Endothelial cell of umbilical vein (primary cell): ENCODE measurements around the gene CYP27C1. TPM values are rescaled to one million over a fixed set of nuclear protein-coding genes. Genes with fewer than 3 reads are reported as not detected.

Experiments used
- BruUV-seq: library from RNA; stranded (reverse); fragments of 400-500 nt; replicated peaks from 2 replicates; lab custom pipeline; 2021; lab: Mats Ljungman, UMichigan
- CTCF ChIA-PET: fragments of 300-600, 350-600 bp; sonication (Branson Sonifier 250); formaldehyde crosslinking; loops from one replicate; lab custom pipeline; 2021; ENCODE audit warnings: antibody characterized with exemption, inconsistent platforms; lab: Charles Lee
- POLR2A ChIA-PET: fragments of 300-600, 350-600 bp; sonication (Branson Sonifier 250); formaldehyde crosslinking; loops from one replicate; lab custom pipeline; 2021; ENCODE audit warnings: antibody characterized with exemption, inconsistent platforms; lab: Charles Lee
- DNase-seq: peaks from one replicate; pipeline ENCODE4 v3.0.0-alpha.2; 2011; ENCODE audit warnings: low read depth, low spot score
- FAIRE-seq: peaks from 2 replicates; lab custom pipeline; 2011; peaks lifted over from hg19 to GRCh38; lab: Jason Lieb, UNC
- H2AFZ ChIP-seq: 2 replicates; pipeline ENCODE4 v1.6.0; 2012; ENCODE audit warnings: low read depth, low read length, control low read depth, inconsistent platforms
- H3K27ac ChIP-seq: 2 replicates; pipeline ENCODE4 v1.5.1; 2011; ENCODE audit warnings: low read depth, mild to moderate bottlenecking, control low read depth, low read length, moderate library complexity; ENCODE audit not compliant: insufficient read depth
- H3K27me3 ChIP-seq, 2 experiments: 2 replicates each; pipeline versions ENCODE4 v1.6.0 to v1.6.1; 2011; ENCODE audit warnings: low read length in 2 of 2, mixed read lengths in 1 of 2; ENCODE audit not compliant: control insufficient read depth in 2 of 2, insufficient read depth in 2 of 2
- H3K36me3 ChIP-seq, 2 experiments: 2 replicates in 1 of 2; 3 replicates in 1 of 2; pipeline ENCODE4 v1.5.1; 2011; ENCODE audit warnings: low read length in 2 of 2, mild to moderate bottlenecking in 1 of 2, moderate library complexity in 1 of 2; ENCODE audit not compliant: control insufficient read depth in 2 of 2, insufficient read depth in 2 of 2; ENCODE audit errors: extremely low read depth in 1 of 2
- H3K4me1 ChIP-seq: 3 replicates; pipeline ENCODE4 v1.5.1; 2011; ENCODE audit warnings: mild to moderate bottlenecking, low read length; ENCODE audit not compliant: control insufficient read depth, insufficient read depth; ENCODE audit errors: extremely low read depth
- H3K4me2 ChIP-seq: 2 replicates; pipeline ENCODE4 v1.6.1; 2011; ENCODE audit warnings: low read length, control low read depth, mixed read lengths; ENCODE audit not compliant: insufficient read depth
- H3K4me3 ChIP-seq, 3 experiments: fragments of 200-600 bp in 1 of 3; sonication (generic), shearing (Covaris generic) in 1 of 3; replicated peaks in 1 of 3; 2 replicates each; pipeline ENCODE4 v1.5.1; 2011 to 2016; ENCODE audit warnings: control low read depth in 3 of 3, low read length in 3 of 3, mild to moderate bottlenecking in 2 of 3, inconsistent platforms in 1 of 3, low read depth in 1 of 3, moderate library complexity in 1 of 3; ENCODE audit not compliant: insufficient read depth in 1 of 3
- H3K79me2 ChIP-seq: 2 replicates; pipeline ENCODE4 v1.6.0; 2012; ENCODE audit warnings: low read length, inconsistent platforms; ENCODE audit not compliant: control insufficient read depth, insufficient read depth
- H3K9ac ChIP-seq: replicated peaks from 2 replicates; pipeline ENCODE3; 2011; ENCODE audit warnings: low read length, control low read depth; ENCODE audit not compliant: insufficient read depth; ENCODE audit errors: extremely low read depth
- H3K9me1 ChIP-seq: replicated peaks from 3 replicates; pipeline ENCODE4 v1.6.0; 2011; ENCODE audit warnings: mild to moderate bottlenecking, low read length; ENCODE audit not compliant: control insufficient read depth, insufficient read depth; ENCODE audit errors: extremely low read depth
- H3K9me3 ChIP-seq: replicated peaks from 2 replicates; pipeline ENCODE4 v1.5.1; 2012; ENCODE audit warnings: low read length, inconsistent platforms; ENCODE audit not compliant: control insufficient read depth, insufficient read depth
- H4K20me1 ChIP-seq: replicated peaks from 2 replicates; pipeline ENCODE3; 2011; ENCODE audit warnings: mild to moderate bottlenecking, low read length; ENCODE audit not compliant: control insufficient read depth, insufficient read depth; ENCODE audit errors: extremely low read depth
- CTCF ChIP-seq, 2 donors: IDR thresholded peaks; 1 replicate in 1 of 2; 2 replicates in 1 of 2; pipeline ENCODE4 v1.5.1; 2011; ENCODE audit warnings: low read length in 2 of 2, mild to moderate bottlenecking in 2 of 2, moderate library complexity in 2 of 2, control low read depth in 1 of 2, inconsistent platforms in 1 of 2, low read depth in 1 of 2; ENCODE audit not compliant: insufficient read depth in 1 of 2; ENCODE audit errors: extremely low read depth in 1 of 2
- EZH2 ChIP-seq: IDR thresholded peaks from 2 replicates; pipeline ENCODE4 v1.6.1; 2012; ENCODE audit warnings: borderline replicate concordance, low read depth, mild to moderate bottlenecking, moderate library complexity, low read length, inconsistent platforms; ENCODE audit not compliant: severe bottlenecking
- FOS ChIP-seq: IDR thresholded peaks from 2 replicates; pipeline ENCODE4 v1.6.1; 2011; ENCODE audit warnings: mild to moderate bottlenecking, low read length, moderate library complexity, borderline replicate concordance; ENCODE audit not compliant: insufficient read depth
- GATA2 ChIP-seq: IDR thresholded peaks from 2 replicates; pipeline ENCODE4 v1.7.0; 2011; ENCODE audit warnings: low read depth, mild to moderate bottlenecking, moderate library complexity, mixed read lengths, low read length; ENCODE audit not compliant: insufficient read length, insufficient read depth
- JUN ChIP-seq: IDR thresholded peaks from 2 replicates; pipeline ENCODE4 v1.6.1; 2011; ENCODE audit warnings: borderline replicate concordance, low read depth; ENCODE audit not compliant: insufficient read length, insufficient read depth
- MAX ChIP-seq: IDR thresholded peaks from 2 replicates; pipeline ENCODE4 v1.6.1; 2011; ENCODE audit not compliant: insufficient read depth, insufficient read length
- MYC ChIP-seq: IDR thresholded peaks from one replicate; pipeline ENCODE4 v1.6.1; 2011; ENCODE audit warnings: mild to moderate bottlenecking, low read depth, low read length
- POLR2AphosphoS5 ChIP-seq: IDR thresholded peaks from 2 replicates; pipeline ENCODE4 v1.6.1; 2012; ENCODE audit warnings: low read depth, mild to moderate bottlenecking, control low read depth, low read length, moderate library complexity; ENCODE audit not compliant: insufficient read depth
- dilution Hi-C: fragments of 300-500 bp; cut with MboI; formaldehyde crosslinking; loops from one replicate; pipeline ENCODE4 v1.15.0; 2019; ENCODE audit warnings: low sequenced_read_pairs; ENCODE audit not compliant: extremely low pct_ligation_motif_present
- intact Hi-C: fragments of 100-400 bp; cut with micrococcal nuclease; formaldehyde crosslinking; loops from one replicate; pipeline ENCODE4 v1.10.0; 2022
- polyA plus RNA-seq, 4 experiments: library from polyadenylated mRNA; depleted of rRNA in 3 of 4; stranded (reverse) in 3 of 4; unstranded in 1 of 4; fragments of >200 nt; gene quantifications; 2 replicates each; pipeline versions ENCODE4 v1.2.1 to v1.2.3, GENCODE V29; 2011 to 2012; ENCODE audit warnings: missing spikeins in 1 of 4
- total RNA-seq: library from RNA; stranded (reverse); gene quantifications from 2 replicates; pipeline ENCODE4 v1.2.3, GENCODE V29; 2021

Gene CYP27C1
- total and polyA plus RNA-seq, 2 donors (not counting 3 experiments of a cell fraction or from before 2014, with no cell fraction given) = not detected

- Histone ChIP-seq H3K9me1 (no peaks in the 10 kb centered on the region), H3K9me3 (no peaks in the 10 kb centered on the region), H3K79me2 (no peaks in the 10 kb centered on the region), H3K27ac (no peak overlapping the region), H4K20me1 (no peaks in the 10 kb centered on the region), H3K27me3 (peaks cover 0 to 2% of the 10 kb centered on the region in 2 experiments), H3K36me3 (no peaks in the 10 kb centered on the region), H3K4me3 (no peak overlapping the region), H3K4me1 (no peaks in the 10 kb centered on the region), H3K9ac (no peak overlapping the region), H3K4me2 (no peak overlapping the region), H2AFZ (no peak overlapping the region)
- dilution Hi-C loops (no loop called here), intact Hi-C loops (no loop called here)
- no peak for DNase-seq
- ChIA-PET CTCF (interaction anchor here (1.4 to 1.7 kb wide), 2 partner anchors 9 to 98 kb away, joined by 4 to 6 read pairs; no protein-coding TSS in a partner anchor), POLR2A (interaction anchor here (0.6 kb wide), 1 partner anchor 384 kb away, joined by 4 read pairs; no protein-coding TSS in a partner anchor)
- no TSS peak for BruUV-seq
- TF ChIP-seq CTCF (IDR thresholded peaks at IDR 0.05; ENCODE audit: extremely low read depth in 1 of 2, insufficient read depth in 1 of 2, low read depth in 1 of 2, low read length in 2 of 2) (no peak), POLR2AphosphoS5 (no peak)
- no peak for FAIRE-seq
These were observed 53.8 kb downstream of the CYP27C1 start for GRCh38 chr2:127166231-127166860.

GRCh38 chr2:127165539-127165935, 54.6 kb downstream of the CYP27C1 start:
- intact Hi-C loops = no loop called here
- Histone ChIP-seq H3K9me3 (no peaks in the 10 kb centered on the region), H3K9me1 (no peaks in the 10 kb centered on the region), H4K20me1 (no peaks in the 10 kb centered on the region), H3K79me2 (no peaks in the 10 kb centered on the region), H3K4me3 (no peak overlapping the region), H3K27ac (no peak overlapping the region), H3K27me3 (peaks cover 0 to 2% of the 10 kb centered on the region in 2 experiments), H3K36me3 (no peaks in the 10 kb centered on the region), H3K4me2 (no peak overlapping the region), H3K4me1 (no peaks in the 10 kb centered on the region), H2AFZ (no peak overlapping the region), H3K9ac (no peak overlapping the region)
- dilution Hi-C loops = no loop called here
- no TSS peak for BruUV-seq
- ChIA-PET CTCF (interaction anchor here (1.4 to 1.7 kb wide), 3 partner anchors 8 to 98 kb away, joined by 4 to 6 read pairs (median 4); no protein-coding TSS in a partner anchor), POLR2A (interaction anchor here (0.6 kb wide), 1 partner anchor 385 kb away, joined by 4 read pairs; no protein-coding TSS in a partner anchor)
- no peak for FAIRE-seq
- DNase-seq = no peak
- no peak for TF ChIP-seq EZH2
- no peak for TF ChIP-seq MAX
- no peak for TF ChIP-seq MYC
- no peak for TF ChIP-seq FOS
- no peak for TF ChIP-seq JUN
- TF ChIP-seq CTCF (IDR thresholded peaks at IDR 0.05; ENCODE audit: extremely low read depth in 1 of 2, insufficient read depth in 1 of 2, low read depth in 1 of 2, low read length in 2 of 2) = no peak
- TF ChIP-seq GATA2 = no peak
